ENCODE data around the gene GPR139.

Gene GPR139

DNA sequence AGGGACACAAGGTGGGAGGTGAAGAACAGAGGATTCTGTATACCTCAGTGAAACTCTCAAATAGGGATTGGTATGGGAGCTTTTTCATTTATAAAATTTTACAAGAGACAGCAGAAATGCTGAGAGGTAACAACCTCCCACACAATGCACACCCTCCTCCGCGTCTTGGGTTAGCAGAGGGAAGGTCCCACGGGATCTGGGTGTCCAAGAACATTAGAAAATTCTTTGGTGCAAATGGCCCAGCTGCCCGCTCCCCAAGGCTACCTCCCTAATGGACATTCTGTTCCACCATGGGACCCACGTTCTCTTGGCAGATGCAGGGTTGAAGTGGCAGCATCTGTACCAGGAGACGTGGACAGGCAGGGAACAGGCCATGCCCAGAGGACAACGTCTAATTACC is 22.5 kb downstream of the GPR139 start:
- Histone ChIP-seq H3K4me3 (ENCODE audit: low read depth, low read length) (no peak overlapping the region), H3K27ac (no peak overlapping the region), H3K9me3 (ENCODE audit: control insufficient read depth, low read length) (no peaks in the 10 kb centered on the region), H2AFZ (no peak overlapping the region), H3K79me2 (no peaks in the 10 kb centered on the region), H3K4me2 (ENCODE audit: low read length) (no peak overlapping the region), H3K4me1 (no peaks in the 10 kb centered on the region), H3K9ac (no peak overlapping the region), H3K36me3 (ENCODE audit: control insufficient read depth, insufficient read depth, low read length) (no peaks in the 10 kb centered on the region), H3K27me3 (ENCODE audit: control insufficient read depth, insufficient read depth, low read length) (no peaks in the 10 kb centered on the region)
- TF ChIP-seq, protein P1, sequence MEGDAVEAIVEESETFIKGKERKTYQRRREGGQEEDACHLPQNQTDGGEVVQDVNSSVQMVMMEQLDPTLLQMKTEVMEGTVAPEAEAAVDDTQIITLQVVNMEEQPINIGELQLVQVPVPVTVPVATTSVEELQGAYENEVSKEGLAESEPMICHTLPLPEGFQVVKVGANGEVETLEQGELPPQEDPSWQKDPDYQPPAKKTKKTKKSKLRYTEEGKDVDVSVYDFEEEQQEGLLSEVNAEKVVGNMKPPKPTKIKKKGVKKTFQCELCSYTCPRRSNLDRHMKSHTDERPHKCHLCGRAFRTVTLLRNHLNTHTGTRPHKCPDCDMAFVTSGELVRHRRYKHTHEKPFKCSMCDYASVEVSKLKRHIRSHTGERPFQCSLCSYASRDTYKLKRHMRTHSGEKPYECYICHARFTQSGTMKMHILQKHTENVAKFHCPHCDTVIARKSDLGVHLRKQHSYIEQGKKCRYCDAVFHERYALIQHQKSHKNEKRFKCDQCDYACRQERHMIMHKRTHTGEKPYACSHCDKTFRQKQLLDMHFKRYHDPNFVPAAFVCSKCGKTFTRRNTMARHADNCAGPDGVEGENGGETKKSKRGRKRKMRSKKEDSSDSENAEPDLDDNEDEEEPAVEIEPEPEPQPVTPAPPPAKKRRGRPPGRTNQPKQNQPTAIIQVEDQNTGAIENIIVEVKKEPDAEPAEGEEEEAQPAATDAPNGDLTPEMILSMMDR (IDR thresholded peaks at IDR 0.05) = no peak

DNA sequence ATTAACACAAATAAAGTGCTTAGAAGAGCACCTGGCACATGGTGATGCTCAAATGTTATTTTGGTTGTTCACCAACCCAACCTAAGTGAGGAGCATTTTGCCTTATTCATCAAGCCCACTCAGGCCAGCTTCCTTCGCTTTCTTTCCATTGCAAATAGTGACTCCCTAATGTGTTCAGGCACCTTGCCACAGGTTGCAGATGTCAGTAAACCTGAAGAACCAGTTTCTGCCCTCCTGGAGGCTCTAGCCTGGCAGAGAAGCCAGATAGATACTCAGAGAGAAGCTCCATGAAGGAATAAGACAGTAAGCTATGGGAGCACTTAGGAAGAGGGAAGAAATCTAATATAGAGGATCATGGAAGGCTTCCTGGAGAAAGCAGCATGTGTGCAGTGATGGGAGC is 23.9 kb downstream of the GPR139 start:
- Histone ChIP-seq H3K9ac (no peak overlapping the region), H3K4me2 (ENCODE audit: low read length) (no peak overlapping the region), H3K79me2 (no peaks in the 10 kb centered on the region), H3K27ac (no peak overlapping the region), H3K36me3 (ENCODE audit: control insufficient read depth, insufficient read depth, low read length) (no peaks in the 10 kb centered on the region), H3K27me3 (ENCODE audit: control insufficient read depth, insufficient read depth, low read length) (no peaks in the 10 kb centered on the region), H3K4me1 (no peaks in the 10 kb centered on the region), H3K9me3 (ENCODE audit: control insufficient read depth, low read length) (no peaks in the 10 kb centered on the region), H3K4me3 (ENCODE audit: low read depth, low read length) (no peak overlapping the region), H2AFZ (no peak overlapping the region)
- TF ChIP-seq, protein P1 (IDR thresholded peaks at IDR 0.05) = no peak

DNA sequence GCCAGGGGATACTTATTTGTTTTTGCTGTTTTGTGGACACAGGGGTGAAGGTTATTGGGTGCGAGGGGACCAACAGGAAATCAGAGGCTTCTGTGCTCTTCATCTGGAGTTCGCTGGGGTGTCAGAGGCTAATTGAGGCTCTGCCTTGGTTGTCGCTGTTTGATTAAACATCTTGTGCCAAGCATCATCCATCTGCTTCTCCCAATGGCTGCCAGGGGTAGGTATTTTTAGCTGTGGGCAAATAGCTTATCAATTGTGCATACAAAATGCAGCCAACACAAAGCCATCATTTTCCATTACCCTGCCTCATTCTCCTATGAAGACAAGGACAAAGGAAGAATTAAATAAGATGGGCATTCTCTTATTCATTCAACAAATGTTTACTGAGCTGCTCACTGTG is 27.8 kb downstream of the GPR139 start:
- no peaks in the 10 kb centered on the region for H3K79me2 ChIP-seq
- TF ChIP-seq, protein P1 (IDR thresholded peaks at IDR 0.05) = no peak

DNA sequence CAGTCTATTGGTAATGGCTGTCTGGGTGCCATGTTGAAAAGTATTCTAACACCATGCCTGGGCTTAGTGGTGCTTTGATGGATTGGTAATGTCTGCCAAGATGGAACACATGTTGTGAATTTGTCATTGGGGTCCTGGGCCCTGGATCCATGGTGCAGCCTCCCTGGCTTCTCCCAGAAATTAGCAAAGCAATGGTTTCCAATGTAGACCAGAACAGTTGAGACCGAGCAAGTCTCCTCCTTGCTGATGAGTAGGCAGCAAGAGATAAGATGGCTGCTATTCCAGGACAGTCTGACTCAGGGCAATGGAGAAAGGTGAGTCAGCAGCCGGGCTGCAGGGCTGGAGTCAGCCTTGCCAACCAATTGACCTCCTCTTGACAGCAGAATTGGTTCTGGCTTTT is 30.8 kb downstream of the GPR139 start:
- no peaks in the 10 kb centered on the region for H3K27me3 ChIP-seq (ENCODE audit: control insufficient read depth, insufficient read depth, low read length)
- no peaks in the 10 kb centered on the region for H3K4me1 ChIP-seq
- H3K9me3 ChIP-seq (ENCODE audit: control insufficient read depth, low read length) = no peaks in the 10 kb centered on the region
- H3K4me2 ChIP-seq (ENCODE audit: low read length) = no peak overlapping the region
- no peak overlapping the region for H2AFZ ChIP-seq
- no peaks in the 10 kb centered on the region for H3K36me3 ChIP-seq (ENCODE audit: control insufficient read depth, insufficient read depth, low read length)
- H3K4me3 ChIP-seq (ENCODE audit: low read depth, low read length) = no peak overlapping the region
- TF ChIP-seq, protein P1 (IDR thresholded peaks at IDR 0.05) = no peak
- no peak overlapping the region for H3K27ac ChIP-seq
- no peaks in the 10 kb centered on the region for H3K79me2 ChIP-seq
- H3K9ac ChIP-seq = no peak overlapping the region

More for the DNA sequence above, 27.8 kb downstream of the GPR139 start:
- Histone ChIP-seq H3K36me3 (ENCODE audit: control insufficient read depth, insufficient read depth, low read length) (no peaks in the 10 kb centered on the region), H3K9me3 (ENCODE audit: control insufficient read depth, low read length) (no peaks in the 10 kb centered on the region), H3K4me3 (ENCODE audit: low read depth, low read length) (no peak overlapping the region), H3K4me2 (ENCODE audit: low read length) (no peak overlapping the region), H3K27ac (no peak overlapping the region), H3K27me3 (ENCODE audit: control insufficient read depth, insufficient read depth, low read length) (no peaks in the 10 kb centered on the region), H3K4me1 (no peaks in the 10 kb centered on the region), H2AFZ (no peak overlapping the region), H3K9ac (no peak overlapping the region)

DNA sequence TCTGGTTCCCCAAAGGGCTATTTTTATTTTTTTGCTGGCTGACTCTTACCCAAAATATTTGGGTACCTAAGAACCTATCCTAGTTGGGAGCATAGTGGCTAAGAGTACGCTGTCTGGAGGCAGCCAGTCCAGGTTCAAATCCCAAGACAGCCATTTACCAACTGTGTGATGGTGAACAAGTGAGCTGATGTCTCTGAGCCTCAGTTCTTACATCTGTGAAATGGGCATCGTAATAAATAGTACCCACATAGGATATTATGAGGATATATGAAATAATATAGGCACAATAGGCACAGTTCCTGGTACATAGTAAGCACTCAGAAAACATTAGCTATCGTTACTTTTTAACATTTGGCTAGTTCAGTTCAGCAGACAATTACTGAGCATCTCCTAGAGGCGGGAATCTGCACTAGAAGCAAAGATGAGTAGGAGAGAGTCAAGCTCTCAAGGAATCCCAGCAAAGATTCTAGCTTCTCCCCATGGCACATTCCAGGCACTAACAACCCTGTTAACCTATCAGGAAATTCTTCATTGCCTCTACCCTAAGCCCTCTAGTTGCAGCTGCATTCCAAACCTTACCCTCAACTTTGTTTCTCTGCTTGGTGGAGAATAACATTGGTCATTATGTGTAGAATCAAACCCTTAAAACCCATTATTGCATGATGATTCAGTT is 31.6 kb downstream of the GPR139 start:
- Histone ChIP-seq H3K9ac (no peak overlapping the region), H3K9me3 (ENCODE audit: control insufficient read depth, low read length) (no peaks in the 10 kb centered on the region), H3K4me2 (ENCODE audit: low read length) (no peak overlapping the region), H3K27me3 (ENCODE audit: control insufficient read depth, insufficient read depth, low read length) (no peaks in the 10 kb centered on the region), H3K79me2 (no peaks in the 10 kb centered on the region), H2AFZ (no peak overlapping the region), H3K36me3 (ENCODE audit: control insufficient read depth, insufficient read depth, low read length) (no peaks in the 10 kb centered on the region), H3K4me3 (ENCODE audit: low read depth, low read length) (no peak overlapping the region), H3K27ac (no peak overlapping the region), H3K4me1 (no peaks in the 10 kb centered on the region)
- TF ChIP-seq, protein P1 (IDR thresholded peaks at IDR 0.05) = no peak
